ENCODE data around the gene OTOS. TPM values are rescaled to one million over a fixed set of nuclear protein-coding genes. Genes with fewer than 3 reads are reported as not detected.

OTOS gene
- total and polyA plus RNA-seq, 2 of the 13 experiments (the other 11 are each of a cell fraction or from before 2014, with no cell fraction given): not detected

- TF ChIP-seq SSRP1 (CRISPR knock-in tag; IDR thresholded peaks at IDR 0.05): no peak
- no peak for TF ChIP-seq ZBED4 (CRISPR knock-in tag; IDR thresholded peaks at IDR 0.05; ENCODE audit: borderline replicate concordance)
- no peak for TF ChIP-seq ZNF543 (CRISPR knock-in tag; IDR thresholded peaks at IDR 0.05)
- no peak for TF ChIP-seq CBX2 (IDR thresholded peaks at IDR 0.05; ENCODE audit: low read depth, low read length)
- TF ChIP-seq CBX2 (CRISPR knock-in tag; IDR thresholded peaks at IDR 0.05; ENCODE audit: low read depth): no peak
- no peak for TF ChIP-seq SP5 (CRISPR knock-in tag; IDR thresholded peaks at IDR 0.05; ENCODE audit: borderline replicate concordance, low read depth)
- no peak for TF ChIP-seq XBP1 (CRISPR knock-in tag; IDR thresholded peaks at IDR 0.05)
- peak; percentile 50; the same call in 1 of the 2 replicates for TF ChIP-seq ZNF230 (CRISPR knock-in tag; IDR thresholded peaks at IDR 0.05)
- peak; percentile 97 for TF ChIP-seq PHF20 (CRISPR knock-in tag; IDR thresholded peaks at IDR 0.05)
- no peak; the same call in 1 of the 2 replicates for TF ChIP-seq ZNF138 (CRISPR knock-in tag; IDR thresholded peaks at IDR 0.05; ENCODE audit: low read depth)
- TF ChIP-seq KAT8 (CRISPR knock-in tag; IDR thresholded peaks at IDR 0.05): peak; percentile 97
- peak; percentile 50; the same call in 1 of the 2 replicates for TF ChIP-seq MEIS2 (CRISPR knock-in tag; IDR thresholded peaks at IDR 0.05)
- peak; percentile 82 for TF ChIP-seq SALL1 (CRISPR knock-in tag; IDR thresholded peaks at IDR 0.05)
- TF ChIP-seq FOSL2 (CRISPR knock-in tag; IDR thresholded peaks at IDR 0.05): 0 out of 2 replicates have a peak, but pooled peaks have one; percentile 5
- TF ChIP-seq ZSCAN5A (CRISPR knock-in tag; IDR thresholded peaks at IDR 0.05; ENCODE audit: borderline replicate concordance): peak; percentile 62; the same call in 1 of the 2 replicates
- no peak; the same call in 1 of the 2 replicates for TF ChIP-seq RXRA (CRISPR knock-in tag; IDR thresholded peaks at IDR 0.05)
- no peak for TF ChIP-seq TCF7 (IDR thresholded peaks at IDR 0.05; ENCODE audit: low read depth)
- no peak for TF ChIP-seq ZNF33A (CRISPR knock-in tag; IDR thresholded peaks at IDR 0.05; ENCODE audit: borderline replicate concordance)
- TF ChIP-seq ATF7-NPFF (CRISPR knock-in tag; IDR thresholded peaks at IDR 0.05; ENCODE audit: low read depth): peak; percentile 58
- TF ChIP-seq AKAP8 (CRISPR knock-in tag; IDR thresholded peaks at IDR 0.05): no peak; the same call in 1 of the 2 replicates
- TF ChIP-seq ZMYM4 (CRISPR knock-in tag; IDR thresholded peaks at IDR 0.05): peak; percentile 74
- peak; percentile 60; the same call in 1 of the 2 replicates for TF ChIP-seq ZFP90 (CRISPR knock-in tag; IDR thresholded peaks at IDR 0.05; ENCODE audit: borderline replicate concordance)
- TF ChIP-seq RFX5 (IDR thresholded peaks at IDR 0.05; ENCODE audit: low read depth, low read length): no peak
- TF ChIP-seq ZNF775 (CRISPR knock-in tag; IDR thresholded peaks at IDR 0.05; ENCODE audit: borderline replicate concordance): no peak
- TF ChIP-seq ZNF567 (CRISPR knock-in tag; IDR thresholded peaks at IDR 0.05; ENCODE audit: borderline replicate concordance): 0 out of 2 replicates have a peak, but pooled peaks have one; percentile 83
- TF ChIP-seq ISX (CRISPR knock-in tag; conservative IDR thresholded peaks at IDR 0.05): 0 out of 2 replicates have a peak, but pooled peaks have one; percentile 58
- TF ChIP-seq ZNF678 (CRISPR knock-in tag; IDR thresholded peaks at IDR 0.05): peak; percentile 87
- TF ChIP-seq SIX1 (CRISPR knock-in tag; IDR thresholded peaks at IDR 0.05; ENCODE audit: borderline replicate concordance): no peak
Observed at GRCh38 chr2:240136013-240136670, 4.3 kb downstream of the OTOS start, which contains the start of gene COPS9 (continued).
